Activated naive CD4-positive, alpha-beta T cell treated with anti-CD3 and anti-CD28 coated beads, Interleukin-2, amount 50 U/mL, for 72 hours (primary cell): Measurements from ENCODE around the gene PRIMA1. TPM values are rescaled to one million over a fixed set of nuclear protein-coding genes. Genes with fewer than 3 reads are reported as not detected.

ENCODE experiments used
- ATAC-seq, 2 donors: fragments of 150-1000 bp; cut with Tn5 transposase; 2 replicates each; pipeline ENCODE4 v1.10.0; 2021; ENCODE audit warnings: mild to moderate bottlenecking in 2 of 2, moderate library complexity in 2 of 2
- DNase-seq, 2 donors: peaks; one replicate each; pipeline ENCODE4 v3.0.0; 2021 to 2022; ENCODE audit warnings: low spot score in 2 of 2
- H3K27ac Mint-ChIP-seq, 2 donors: one replicate each; pipeline ENCODE4 v1.8.0; 2022; ENCODE audit warnings: mild to moderate bottlenecking in 2 of 2, mixed read lengths in 2 of 2
- H3K36me3 Mint-ChIP-seq, 2 donors: one replicate each; pipeline ENCODE4 v1.8.0; 2022; ENCODE audit warnings: mixed read lengths in 2 of 2
- H3K9me3 Mint-ChIP-seq, 2 donors: one replicate each; pipeline ENCODE4 v1.8.0; 2022; ENCODE audit warnings: mixed read lengths in 2 of 2
- total RNA-seq, 2 donors: library from RNA; stranded (reverse); gene quantifications; one replicate each; pipeline ENCODE4 v1.2.3, GENCODE V29; 2022

The PRIMA1 gene
- total RNA-seq, 2 donors from 2014 or later, result not detected

GRCh38 chr14:93729993-93730392 is 58.3 kb downstream of the PRIMA1 start:
- Mint-ChIP-seq H3K27ac (no peak overlapping the region), H3K9me3 (no peaks in the 10 kb centered on the region), H3K36me3 (no peaks in the 10 kb centered on the region)
- ATAC-seq (no peak), DNase-seq (no peak)

DNA sequence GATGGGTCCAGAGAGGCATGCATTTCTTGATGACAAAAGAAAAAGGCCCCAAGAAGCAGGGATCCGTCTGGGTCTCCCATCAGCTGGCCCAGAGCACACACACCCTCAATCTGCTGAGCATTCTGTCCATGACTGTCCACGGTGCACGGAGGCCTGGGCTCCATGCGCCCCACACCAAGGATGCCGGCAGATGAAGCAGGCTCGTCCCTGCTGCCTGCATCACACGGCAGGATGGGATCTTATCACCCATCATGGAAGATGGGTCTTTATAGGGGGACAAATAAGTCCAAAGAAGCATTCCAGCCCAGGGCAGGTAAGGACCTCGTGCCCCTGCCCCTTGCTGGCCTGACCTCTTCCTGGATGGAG is 59.7 kb downstream of the PRIMA1 start:
- no peaks in the 10 kb centered on the region for H3K36me3 Mint-ChIP-seq
- no peaks in the 10 kb centered on the region for H3K9me3 Mint-ChIP-seq
- ATAC-seq, result no peak
- no peak overlapping the region for H3K27ac Mint-ChIP-seq
- DNase-seq, result no peak

DNA sequence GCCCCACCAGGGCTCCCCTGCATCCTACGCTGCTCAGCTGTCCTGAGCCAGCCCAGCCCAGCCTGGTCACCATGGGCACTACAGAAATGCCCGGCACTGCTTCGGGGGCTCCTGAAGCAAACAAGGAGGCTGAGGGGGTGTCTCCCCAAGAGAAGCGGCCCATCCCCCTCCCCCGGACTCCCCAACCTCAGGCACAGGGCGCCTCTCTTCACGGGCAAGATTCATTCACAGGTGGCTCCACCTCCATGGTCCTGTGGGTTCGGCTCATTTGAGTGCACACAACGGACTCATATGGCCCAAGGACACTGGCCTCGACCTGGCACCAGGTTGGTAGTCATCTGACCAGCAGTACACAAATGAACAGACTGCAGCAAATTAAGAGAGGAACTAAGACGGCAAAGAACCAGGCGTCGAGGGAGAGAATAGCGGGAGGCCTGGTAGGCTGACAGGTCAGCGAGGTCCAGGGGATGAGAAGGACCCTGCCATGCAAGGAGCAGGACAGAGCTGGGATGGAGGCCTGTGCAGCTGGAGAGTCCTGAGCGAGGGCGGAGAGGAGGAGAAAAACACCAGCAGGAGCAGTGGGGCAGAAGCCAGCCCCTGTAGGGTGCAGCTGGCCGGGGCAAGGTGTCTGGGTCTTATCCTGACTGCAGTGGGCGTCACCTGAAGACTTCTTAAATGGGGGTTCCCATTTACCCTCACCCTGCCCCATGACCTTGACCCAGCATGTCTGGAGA is 60.2 kb downstream of the PRIMA1 start:
- Mint-ChIP-seq H3K27ac (no peak overlapping the region), H3K9me3 (no peaks in the 10 kb centered on the region), H3K36me3 (no peaks in the 10 kb centered on the region)
- DNase-seq (no peak), ATAC-seq (no peak)

- ATAC-seq, result no peak
- Mint-ChIP-seq H3K36me3 (no peaks in the 10 kb centered on the region), H3K27ac (no peak overlapping the region), H3K9me3 (peaks cover 4 to 5% of the 10 kb centered on the region in 2 donors)
- DNase-seq, result no peak
These were observed 61.1 kb downstream of the PRIMA1 start for GRCh38 chr14:93727039-93727740.

DNA sequence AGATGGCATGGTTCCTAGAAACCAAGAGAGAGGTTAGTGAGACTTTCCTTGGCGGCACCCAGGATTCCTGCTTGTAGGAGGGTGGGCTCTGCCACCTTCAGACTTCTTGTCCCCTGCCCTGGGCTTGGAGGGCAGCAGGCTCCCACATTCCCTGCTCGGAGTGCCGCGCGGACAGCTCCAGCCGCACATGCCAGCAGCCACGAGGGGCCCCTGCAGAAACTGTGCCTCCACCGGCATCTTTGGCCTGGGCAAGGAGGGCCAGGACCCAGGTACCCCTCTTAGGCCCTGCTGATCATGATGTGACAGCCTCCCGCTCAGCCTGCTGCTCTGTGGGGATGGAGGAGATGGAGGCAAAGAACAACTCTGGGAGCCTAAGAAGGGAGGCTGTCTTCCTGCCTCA is 62.3 kb downstream of the PRIMA1 start:
- Mint-ChIP-seq H3K27ac (no peak overlapping the region), H3K36me3 (no peaks in the 10 kb centered on the region), H3K9me3 (peaks cover 8 to 9% of the 10 kb centered on the region in 2 donors)
- DNase-seq, result no peak
- ATAC-seq, result no peak

- Mint-ChIP-seq H3K27ac (no peak overlapping the region), H3K36me3 (no peaks in the 10 kb centered on the region)
- ATAC-seq, result no peak
These were observed 63.2 kb downstream of the PRIMA1 start for GRCh38 chr14:93725002-93725582.

GRCh38 chr14:93723001-93723400 is 65.3 kb downstream of the PRIMA1 start:
- no peak for DNase-seq
- H3K27ac Mint-ChIP-seq, result no peak overlapping the region
- peaks cover 8 to 9% of the 10 kb centered on the region in 2 donors for H3K9me3 Mint-ChIP-seq
- ATAC-seq, result no peak
- H3K36me3 Mint-ChIP-seq, result no peaks in the 10 kb centered on the region

More at GRCh38 chr14:93725002-93725582, 63.2 kb downstream of the PRIMA1 start:
- H3K9me3 Mint-ChIP-seq, result peaks cover 8 to 9% of the 10 kb centered on the region in 2 donors
- DNase-seq, result no peak

GRCh38 chr14:93720981-93721483 is 67.3 kb downstream of the PRIMA1 start:
- no peak for DNase-seq
- no peaks in the 10 kb centered on the region for H3K36me3 Mint-ChIP-seq
- peaks cover 8 to 9% of the 10 kb centered on the region in 2 donors for H3K9me3 Mint-ChIP-seq
- ATAC-seq, result no peak
- H3K27ac Mint-ChIP-seq, result no peak overlapping the region

DNA sequence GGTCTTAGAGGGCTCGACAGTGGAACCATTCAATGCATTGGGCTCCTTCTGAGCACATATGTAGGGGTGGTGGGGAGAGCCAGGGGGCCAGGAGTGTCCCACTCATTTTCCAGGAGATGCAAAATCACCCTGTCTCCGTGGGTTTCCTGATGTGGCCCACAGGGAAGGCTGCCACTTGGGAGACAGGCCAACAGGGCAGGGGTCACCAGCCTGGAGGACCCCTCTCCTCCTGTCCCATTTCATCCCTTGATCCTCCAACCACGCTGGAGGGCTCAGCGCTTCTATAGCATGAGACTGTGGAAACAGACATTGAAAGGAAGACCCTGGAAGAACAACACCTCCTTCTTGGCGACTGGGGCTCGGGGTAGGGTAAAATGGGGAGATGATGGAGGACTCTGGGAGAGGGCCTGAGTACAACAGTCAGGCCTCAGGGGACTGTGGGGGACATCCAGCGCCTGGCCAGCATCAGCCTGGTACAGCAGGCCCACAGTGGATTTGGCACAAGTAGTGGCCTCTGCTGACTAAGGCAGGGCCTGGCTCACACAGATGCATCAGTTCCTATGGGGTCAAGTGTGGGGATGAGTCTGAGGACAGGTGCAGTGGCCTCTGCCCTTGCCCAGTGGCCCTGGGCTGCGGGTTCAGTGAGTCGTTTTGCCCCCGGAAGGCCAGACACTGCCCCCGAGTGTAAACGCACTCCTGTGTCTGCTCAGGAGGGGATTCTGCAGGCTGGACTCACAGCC is 68.0 kb downstream of the PRIMA1 start:
- no peak for ATAC-seq
- H3K27ac Mint-ChIP-seq, result no peak overlapping the region
- H3K36me3 Mint-ChIP-seq, result no peaks in the 10 kb centered on the region
- peaks cover 8 to 9% of the 10 kb centered on the region in 2 donors for H3K9me3 Mint-ChIP-seq
- no peak for DNase-seq

GRCh38 chr14:93719256-93719655 is 69.0 kb downstream of the PRIMA1 start:
- Mint-ChIP-seq H3K36me3 (no peaks in the 10 kb centered on the region), H3K27ac (no peak overlapping the region), H3K9me3 (peaks cover 8 to 9% of the 10 kb centered on the region in 2 donors)
- DNase-seq (no peak), ATAC-seq (no peak)

- Mint-ChIP-seq H3K36me3 (no peaks in the 10 kb centered on the region), H3K9me3 (peaks cover 8 to 9% of the 10 kb centered on the region in 2 donors), H3K27ac (no peak overlapping the region)
- no peak for ATAC-seq
- DNase-seq, result no peak
These were observed 70.5 kb downstream of the PRIMA1 start for GRCh38 chr14:93717668-93718320.

DNA sequence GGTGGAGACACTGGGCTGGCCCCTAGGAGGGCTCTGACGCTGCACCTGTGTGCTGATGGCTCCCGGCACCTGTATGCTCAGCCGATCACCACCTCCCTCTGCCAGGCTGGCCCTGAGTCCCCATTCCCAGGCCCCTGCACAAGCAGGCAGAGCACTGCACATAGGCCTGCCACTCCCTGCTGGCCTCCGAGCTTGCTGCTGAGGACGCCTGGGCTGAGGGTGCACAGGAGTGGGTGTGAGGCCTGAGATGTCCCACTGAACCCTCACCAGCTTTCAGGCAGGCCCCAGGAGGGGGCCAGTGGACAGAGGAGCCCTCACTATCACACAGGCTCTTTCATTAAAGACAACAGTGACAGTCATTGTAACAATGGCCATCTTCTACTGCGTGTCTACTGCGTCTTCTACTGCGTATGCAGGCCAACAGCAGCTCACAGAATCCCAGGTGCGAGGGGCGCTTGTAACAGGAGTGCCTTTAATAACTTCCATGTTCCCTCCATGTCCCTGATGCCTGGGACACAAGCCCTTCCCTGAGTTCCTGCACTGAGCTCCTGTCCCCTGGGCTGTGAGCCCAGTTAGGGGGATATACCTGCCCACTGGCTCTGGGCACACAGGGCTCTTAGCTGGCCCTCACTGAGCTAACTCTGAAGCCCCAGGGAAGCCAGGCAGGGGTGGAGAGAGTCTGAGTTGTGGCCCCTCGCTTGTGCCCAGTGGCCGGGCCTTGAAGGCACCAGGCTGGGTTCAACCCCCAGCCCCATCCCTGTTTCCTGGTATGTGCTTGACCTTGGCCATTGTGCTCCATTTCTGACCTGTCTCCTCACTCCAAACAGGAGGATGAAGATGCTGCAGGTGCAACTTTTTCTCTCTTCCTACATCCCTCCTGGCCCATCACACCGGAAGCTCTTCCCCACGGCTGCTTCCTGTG is 71.3 kb downstream of the PRIMA1 start:
- no peak for DNase-seq
- no peak for ATAC-seq
- Mint-ChIP-seq H3K36me3 (no peaks in the 10 kb centered on the region), H3K9me3 (peaks cover 4 to 5% of the 10 kb centered on the region in 2 donors), H3K27ac (no peak overlapping the region)

- ATAC-seq, result no peak
- no peaks in the 10 kb centered on the region for H3K36me3 Mint-ChIP-seq
These were observed 72.1 kb downstream of the PRIMA1 start for GRCh38 chr14:93716002-93716745.

GRCh38 chr14:93715279-93715927 is 72.9 kb downstream of the PRIMA1 start:
- H3K9me3 Mint-ChIP-seq, result no peaks in the 10 kb centered on the region
- ATAC-seq, result no peak

More at GRCh38 chr14:93716002-93716745, 72.1 kb downstream of the PRIMA1 start:
- Mint-ChIP-seq H3K27ac (no peak overlapping the region), H3K9me3 (no peaks in the 10 kb centered on the region)
- DNase-seq, result no peak

More at GRCh38 chr14:93715279-93715927, 72.9 kb downstream of the PRIMA1 start:
- Mint-ChIP-seq H3K27ac (no peak overlapping the region), H3K36me3 (no peaks in the 10 kb centered on the region)
- no peak for DNase-seq
